Hematopoietic multipotent progenitor cell treated with erythropoietin and hydrocortisone succinate and interleukin-3 and kit ligand, for 6 days (in vitro differentiated cells): ENCODE results near the gene S100A2.
"Not testable (repeated sequence)": the region's sequence is repeated elsewhere in the genome, so short reads cannot be mapped to it uniquely, and the experiment has no call there.

Source experiments
- DNase-seq: peaks from one replicate; pipeline ENCODE4 v3.0.0-alpha.2; 2015

S100A2 gene

DNA sequence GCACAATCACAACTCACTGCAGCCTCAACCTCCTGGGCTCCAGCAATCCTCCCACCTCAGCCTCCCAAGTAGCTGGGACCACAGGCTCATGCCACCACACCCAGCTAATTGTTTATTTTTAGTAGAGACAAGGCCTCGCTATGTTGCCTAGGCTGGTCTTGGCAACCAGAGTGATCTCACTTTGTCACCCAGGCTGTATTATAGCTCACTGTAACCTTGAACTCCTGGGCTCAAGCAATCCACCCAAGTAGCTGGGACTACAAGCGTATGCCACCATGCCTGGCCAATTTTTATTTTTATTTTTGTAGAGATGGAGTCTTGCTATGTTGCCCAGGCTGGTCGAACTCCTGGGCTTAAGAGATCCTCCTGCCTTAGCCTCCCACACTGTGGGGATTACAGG is 3.6 kb downstream of the S100A2 start:
- not testable (repeated sequence) for DNase-seq

GRCh38 chr1:153561466-153561985 is 4.1 kb downstream of the S100A2 start:
- no peak for DNase-seq

GRCh38 chr1:153560771-153561465 is 4.7 kb downstream of the S100A2 start:
- DNase-seq, result no peak

DNA sequence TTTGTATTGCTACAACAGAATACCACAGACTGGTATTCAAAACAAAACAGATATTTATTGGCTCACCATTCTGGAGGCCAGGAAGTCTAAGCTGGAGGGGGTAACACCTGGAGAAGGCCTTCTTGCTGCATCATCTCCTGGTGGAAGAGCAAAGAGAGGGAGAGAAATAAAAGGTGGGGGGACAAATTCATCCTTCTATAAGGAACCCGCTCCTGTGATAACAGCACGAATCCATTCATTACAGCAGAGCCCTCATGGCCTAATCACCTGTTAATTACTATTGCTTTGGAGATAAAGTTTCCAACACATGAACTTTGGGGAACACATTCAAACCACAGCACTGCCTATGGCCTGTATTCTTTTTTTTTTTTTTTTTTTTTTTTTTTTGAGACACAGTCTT is 5.4 kb downstream of the S100A2 start:
- no peak for DNase-seq

DNA sequence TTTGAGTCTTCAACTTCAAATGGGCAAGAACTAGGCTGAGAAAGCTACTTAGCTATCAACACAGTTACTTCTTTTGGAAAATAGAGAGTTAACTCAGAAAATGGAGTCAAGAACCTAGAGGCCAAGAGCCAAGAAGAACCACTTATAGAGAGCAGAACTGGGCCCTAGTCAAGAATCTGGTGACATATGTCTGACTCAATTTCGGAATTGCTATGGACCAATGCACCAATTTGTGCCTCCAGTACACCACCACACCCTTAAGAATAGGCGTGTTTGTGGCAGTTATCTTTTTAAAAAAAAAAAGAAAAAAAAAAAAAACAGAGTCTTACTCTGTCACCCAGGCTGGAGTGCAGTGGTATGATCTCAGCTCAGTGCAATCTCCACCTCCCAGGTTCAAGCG is 7.8 kb downstream of the S100A2 start:
- DNase-seq, result no peak

DNA sequence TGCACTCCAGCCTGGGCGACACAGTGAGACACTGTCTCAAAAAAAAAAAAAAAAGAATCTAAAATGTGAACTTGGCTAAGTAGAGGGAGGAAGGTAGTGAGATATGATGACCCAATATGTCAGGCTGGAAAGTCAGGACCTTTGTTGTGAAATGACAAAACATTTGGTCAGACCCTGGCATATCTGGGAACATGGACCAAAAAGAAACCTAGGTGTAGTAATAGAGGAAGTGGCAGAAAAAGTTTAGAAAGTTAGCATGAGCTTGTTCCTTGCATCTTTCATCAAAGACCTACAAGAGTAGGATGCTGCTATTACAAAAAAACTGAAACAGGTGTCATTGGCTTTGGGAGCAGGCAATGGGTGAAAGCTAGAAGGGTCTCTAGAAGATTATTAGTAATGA is 9.3 kb downstream of the S100A2 start:
- no peak for DNase-seq

GRCh38 chr1:153553830-153554541 is 11.7 kb downstream of the S100A2 start:
- DNase-seq, result no peak

GRCh38 chr1:153553096-153553495 is 12.5 kb downstream of the S100A2 start:
- DNase-seq, result no peak

GRCh38 chr1:153552335-153552734 is 13.3 kb downstream of the S100A2 start:
- DNase-seq, result no peak

- DNase-seq, result no peak
Observed at GRCh38 chr1:153550827-153551500, 14.7 kb downstream of the S100A2 start.

GRCh38 chr1:153550398-153550758 is 15.3 kb downstream of the S100A2 start:
- no peak for DNase-seq

DNA sequence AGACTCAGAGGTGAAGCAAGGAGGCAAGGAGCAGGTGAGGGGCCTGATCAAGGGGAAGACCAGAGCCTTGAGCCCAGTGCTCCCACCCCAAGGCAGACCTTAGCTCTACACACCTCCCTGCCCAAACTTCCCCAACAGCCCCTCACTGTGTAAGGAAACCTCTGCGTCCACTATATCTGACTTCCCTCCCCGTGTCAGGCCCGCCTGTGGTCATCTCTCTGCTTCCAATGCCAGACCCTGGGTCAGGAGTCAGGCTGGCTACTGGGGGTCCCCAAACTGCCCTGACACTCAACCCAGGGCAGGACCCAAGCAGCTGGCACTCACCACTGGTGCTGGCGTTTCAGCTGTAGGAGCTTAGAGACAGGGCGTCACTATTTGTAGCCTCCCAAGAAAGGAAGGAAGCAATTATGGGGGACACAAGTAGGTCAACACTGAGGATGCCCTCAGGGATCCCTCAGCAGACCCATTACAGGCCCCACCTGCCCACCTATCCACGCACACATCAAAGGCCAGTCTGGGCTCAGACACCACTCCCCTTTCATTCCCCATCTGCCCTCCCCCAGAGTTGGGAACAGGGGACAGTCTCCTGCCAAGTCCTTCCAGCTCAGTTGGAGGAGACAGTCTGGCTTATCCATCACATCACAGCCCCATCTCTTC is 15.8 kb downstream of the S100A2 start:
- no peak for DNase-seq

DNA sequence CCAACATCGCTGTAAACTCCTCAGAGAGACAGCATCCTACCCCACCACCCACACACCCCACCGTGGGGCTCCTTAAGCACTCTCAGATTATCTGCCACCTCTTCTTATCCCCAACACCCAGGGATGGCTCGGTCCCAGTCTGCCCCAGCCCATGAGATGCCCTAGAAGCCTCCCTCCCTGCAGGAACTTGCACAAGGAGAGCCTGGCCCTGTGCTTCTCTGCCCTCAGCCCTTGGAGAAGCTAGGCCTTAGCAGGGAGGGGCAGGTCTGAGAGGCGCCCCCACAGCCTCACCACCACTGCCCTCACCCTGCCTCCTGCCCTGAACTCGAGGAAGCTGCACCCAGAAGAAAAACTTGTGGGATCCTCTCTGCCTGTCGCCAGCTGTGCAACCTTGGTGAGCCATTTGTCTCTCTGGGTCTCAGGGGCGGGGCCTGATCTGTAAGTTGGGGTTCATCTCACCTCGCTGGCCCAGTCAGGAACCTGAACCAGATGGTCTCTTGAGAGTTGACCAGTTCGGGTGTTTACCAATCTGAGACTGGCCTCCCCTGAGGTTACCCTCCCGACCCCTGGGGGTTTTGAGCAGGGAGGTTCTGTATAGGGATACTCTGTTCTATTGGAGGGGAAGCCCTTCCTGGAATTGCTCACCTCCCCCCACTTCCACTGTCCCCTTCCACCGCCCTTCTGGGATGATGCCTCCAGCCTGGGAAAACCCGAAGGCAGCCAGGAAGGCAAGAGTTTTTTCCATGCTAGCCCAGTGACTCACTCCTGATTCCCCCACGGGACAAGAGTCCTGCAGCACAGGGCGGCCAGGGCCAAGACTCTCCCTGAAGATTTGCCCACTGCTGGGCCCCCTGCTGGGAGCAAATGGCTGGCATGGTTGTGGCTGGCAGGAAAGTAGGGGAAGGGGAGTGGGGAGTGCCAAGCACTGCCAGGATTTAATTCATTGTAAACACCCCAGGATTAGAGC is 16.6 kb downstream of the S100A2 start, which contains the start of gene S100A3:
Gene S100A3, minus strand, starts transcription at position 537 of the 967 bp plus-strand sequence. CDS start 773 bp downstream, outside the sequence.
- DNase-seq, result peak; percentile 58

- DNase-seq, result peak; percentile 91
Observed at GRCh38 chr1:153547560-153548551, 17.8 kb downstream of the S100A2 start.

GRCh38 chr1:153546796-153547559 is 18.7 kb downstream of the S100A2 start:
- peak; percentile 83 for DNase-seq

- DNase-seq, result no peak
Observed at GRCh38 chr1:153546371-153546770, 19.3 kb downstream of the S100A2 start.

DNA sequence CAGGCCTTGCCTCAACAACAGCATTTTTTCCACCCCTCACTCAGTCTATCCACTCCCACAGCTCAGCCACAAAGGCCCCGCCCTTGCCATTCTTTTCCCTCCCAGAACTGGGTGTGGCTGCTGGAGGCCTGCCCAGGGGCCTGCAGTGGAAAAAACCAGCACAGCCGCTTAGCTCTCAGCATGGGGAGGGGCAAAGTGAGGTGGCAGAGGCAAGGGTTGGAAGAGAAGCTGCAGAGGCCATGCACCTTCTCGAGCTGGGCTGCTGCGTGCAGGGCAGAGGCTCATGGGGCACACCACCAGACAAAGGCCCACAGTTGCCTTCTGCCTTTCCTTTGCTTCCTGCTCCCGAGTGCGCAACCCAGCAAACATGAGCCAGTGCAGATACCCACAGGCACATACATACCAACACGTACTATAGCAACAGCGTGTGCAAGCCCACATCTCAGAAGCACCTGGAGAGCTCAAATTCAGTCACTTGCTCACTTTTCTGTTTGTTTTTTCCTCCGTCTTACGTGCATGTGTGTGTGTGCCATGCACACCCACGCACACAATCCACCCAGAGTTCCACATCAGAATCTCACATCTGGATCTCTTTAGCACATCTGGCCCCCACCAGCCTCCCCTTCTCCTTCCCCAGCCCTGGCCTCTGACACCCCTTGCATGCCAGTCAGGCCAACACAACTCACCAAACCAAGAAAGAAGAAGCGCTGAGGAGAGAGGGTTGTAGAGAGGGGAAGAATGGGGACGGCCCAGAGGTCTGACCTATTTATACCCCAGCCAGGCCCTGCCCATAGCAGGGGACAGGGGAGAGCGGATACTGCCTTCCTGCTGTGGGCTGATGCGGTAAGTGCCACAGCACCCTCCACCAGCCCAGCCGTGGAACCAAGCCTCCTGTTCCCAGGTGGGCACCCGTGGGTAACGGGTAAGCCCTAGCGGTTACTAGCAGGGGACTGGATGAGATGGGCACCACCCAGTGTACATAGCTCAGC is 20.3 kb downstream of the S100A2 start, which contains the start of gene S100A4:
Gene S100A4, minus strand, starts transcription at position 740 of the 989 bp plus-strand sequence. CDS start 1,012 bp downstream, outside the sequence.
- DNase-seq, result peak; percentile 99

DNA sequence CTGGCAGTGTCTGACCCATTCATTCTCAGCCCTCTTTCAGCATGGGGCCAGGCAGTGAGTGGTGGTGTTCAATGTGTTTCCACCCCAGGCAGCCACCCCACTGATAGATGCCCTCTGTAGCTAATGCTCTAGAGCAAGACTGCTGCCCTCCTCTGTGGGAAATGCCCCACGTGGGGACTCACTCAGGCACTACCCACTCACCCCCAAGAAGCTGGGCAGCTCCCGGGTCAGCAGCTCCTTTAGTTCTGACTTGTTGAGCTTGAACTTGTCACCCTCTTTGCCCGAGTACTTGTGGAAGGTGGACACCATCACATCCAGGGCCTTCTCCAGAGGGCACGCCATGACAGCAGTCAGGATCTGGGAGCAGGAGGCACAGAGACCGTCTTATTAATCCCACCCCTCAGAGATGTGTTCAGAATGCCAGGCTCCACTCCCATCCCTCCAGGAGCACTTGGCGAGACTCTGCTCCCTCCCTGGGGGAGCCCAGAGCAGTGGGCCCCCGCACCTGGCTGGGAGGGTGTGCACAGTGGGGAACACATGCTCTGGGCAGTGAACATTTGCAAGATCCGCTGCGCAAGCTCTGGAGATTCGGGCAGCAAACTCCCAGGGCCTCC is 21.1 kb downstream of the S100A2 start:
- no peak for DNase-seq
